ENCODE results near the gene SLC38A9. TPM values are rescaled to one million over a fixed set of nuclear protein-coding genes. Genes with fewer than 3 reads are reported as not detected.

Gene SLC38A9
- polyA plus RNA-seq, 3 donors: 27.3 to 38.3 (median 32.8) TPM

- no peak for DNase-seq
These were observed 128.5 kb downstream of the SLC38A9 start for GRCh38 chr5:55583578-55583977.

GRCh38 chr5:55582256-55582655 is 129.9 kb downstream of the SLC38A9 start:
- no peak for DNase-seq

GRCh38 chr5:55580042-55580441 is 132.1 kb downstream of the SLC38A9 start:
- no peak for DNase-seq

GRCh38 chr5:55578771-55579170 is 133.4 kb downstream of the SLC38A9 start:
- DNase-seq: no peak

- DNase-seq: no peak
These were observed 134.6 kb downstream of the SLC38A9 start for GRCh38 chr5:55577353-55578060.

GRCh38 chr5:55576661-55577060 is 135.5 kb downstream of the SLC38A9 start:
- no peak for DNase-seq

Other genes with a start within 250 kb of the SLC38A9 start
- 10 to 100 TPM; 80.0 to 89.0 (median 84.0) TPM for gene PLPP1, start 177.4 kb downstream of the SLC38A9 start, polyA plus RNA-seq (ENCODE audit: insufficient read length in 3 of 3)
- not detected for gene DDX4, start 25.7 kb upstream of the SLC38A9 start, polyA plus RNA-seq (ENCODE audit: insufficient read length in 3 of 3)
- gene IL31RA, start 139.0 kb upstream of the SLC38A9 start, polyA plus RNA-seq (ENCODE audit: insufficient read length in 3 of 3): under 1 TPM in 2 of 3 donors, not detected in 1; 0.07 to 0.13 TPM